ENCODE results near the gene FAM3A. TPM values are rescaled to one million over a fixed set of nuclear protein-coding genes. Genes with fewer than 3 reads are reported as not detected.

Gene FAM3A
- total RNA-seq, 4 donors from 2014 or later = 40.9 to 76.5 (median 55.7) TPM

DNA sequence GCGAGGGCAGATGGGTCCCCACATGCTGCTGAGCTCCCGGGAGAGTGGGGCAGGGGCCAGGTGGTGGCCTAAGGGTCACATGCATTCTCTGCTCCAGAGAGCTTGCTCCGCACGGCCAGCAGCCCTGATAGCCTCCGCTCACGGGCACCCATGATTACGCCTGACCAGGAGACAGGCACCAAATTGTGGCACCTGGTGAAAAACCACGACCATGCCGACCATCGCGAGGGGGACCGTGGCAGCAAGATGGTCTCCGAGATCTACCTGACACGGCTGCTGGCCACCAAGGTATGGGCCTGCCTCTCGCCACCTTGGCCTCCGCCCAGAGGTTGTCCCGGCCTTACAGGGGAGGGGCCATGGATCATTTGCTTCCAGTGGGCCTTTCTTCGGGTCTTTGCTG lies 46.2 kb downstream of the FAM3A start:
- Histone ChIP-seq H3K27ac (no peak overlapping the region), H3K9me3 (no peaks in the 10 kb centered on the region), H3K36me3 (peaks cover 0 to 80% (median 0%) of the 10 kb centered on the region in 3 donors), H3K4me3 (no peak overlapping the region), H3K4me1 (no peaks in the 10 kb centered on the region), H3K27me3 (no peaks in the 10 kb centered on the region)
- 89 to 97% methylated on average over 11 to 15 of the region's 18 CpGs for WGBS, 2 donors
- DNase-seq (ENCODE audit: low spot score in 2 of 2) = no peak
- TF ChIP-seq POLR2A (IDR thresholded peaks at IDR 0.05) (no peak), CTCF (IDR thresholded peaks at IDR 0.05) (no peak), EP300 (IDR thresholded peaks at IDR 0.05) (no peak)

DNA sequence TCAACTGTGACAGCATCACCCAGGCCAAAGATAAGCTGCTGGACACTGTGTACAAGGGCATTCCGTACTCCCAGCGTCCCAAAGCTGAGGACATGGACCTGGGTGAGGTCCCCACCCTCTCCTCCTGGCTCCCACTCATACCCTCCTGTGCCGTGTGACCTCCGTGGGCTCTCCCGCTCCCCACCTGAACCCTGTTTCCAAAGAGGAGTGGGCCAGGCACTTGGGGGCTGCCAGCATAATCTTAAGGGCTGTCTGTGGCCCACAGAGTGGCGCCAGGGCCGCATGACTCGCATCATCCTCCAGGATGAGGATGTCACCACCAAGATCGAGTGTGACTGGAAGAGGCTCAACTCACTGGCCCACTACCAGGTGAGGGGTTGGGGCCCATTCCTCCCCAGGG lies 46.9 kb downstream of the FAM3A start:
- H3K27ac ChIP-seq = no peak overlapping the region
- no peak overlapping the region for H3K4me3 ChIP-seq
- WGBS, 2 donors = 82 to 84% methylated on average over 4 to 9 of the region's 9 CpGs
- no peaks in the 10 kb centered on the region for H3K27me3 ChIP-seq
- H3K4me1 ChIP-seq = no peaks in the 10 kb centered on the region
- TF ChIP-seq CTCF (IDR thresholded peaks at IDR 0.05) (no peak), POLR2A (IDR thresholded peaks at IDR 0.05) (no peak), EP300 (IDR thresholded peaks at IDR 0.05) (no peak)
- DNase-seq (ENCODE audit: low spot score in 2 of 2) = no peak
- peaks cover 0 to 88% (median 0%) of the 10 kb centered on the region in 3 donors for H3K36me3 ChIP-seq
- no peaks in the 10 kb centered on the region for H3K9me3 ChIP-seq

GRCh38 chrX:154468217-154468616 lies 47.8 kb downstream of the FAM3A start:
- Histone ChIP-seq H3K27me3 (no peaks in the 10 kb centered on the region), H3K9me3 (no peaks in the 10 kb centered on the region), H3K4me1 (no peaks in the 10 kb centered on the region), H3K27ac (no peak overlapping the region), H3K36me3 (peaks cover 0 to 95% (median 0%) of the 10 kb centered on the region in 3 donors), H3K4me3 (no peak overlapping the region)
- DNase-seq (ENCODE audit: low spot score in 2 of 2) = no peak
- 95 to 100% methylated on average over 2 to 16 of the region's 23 CpGs for WGBS, 2 donors
- TF ChIP-seq POLR2A (IDR thresholded peaks at IDR 0.05) (no peak), EP300 (IDR thresholded peaks at IDR 0.05) (no peak), CTCF (IDR thresholded peaks at IDR 0.05) (no peak)

DNA sequence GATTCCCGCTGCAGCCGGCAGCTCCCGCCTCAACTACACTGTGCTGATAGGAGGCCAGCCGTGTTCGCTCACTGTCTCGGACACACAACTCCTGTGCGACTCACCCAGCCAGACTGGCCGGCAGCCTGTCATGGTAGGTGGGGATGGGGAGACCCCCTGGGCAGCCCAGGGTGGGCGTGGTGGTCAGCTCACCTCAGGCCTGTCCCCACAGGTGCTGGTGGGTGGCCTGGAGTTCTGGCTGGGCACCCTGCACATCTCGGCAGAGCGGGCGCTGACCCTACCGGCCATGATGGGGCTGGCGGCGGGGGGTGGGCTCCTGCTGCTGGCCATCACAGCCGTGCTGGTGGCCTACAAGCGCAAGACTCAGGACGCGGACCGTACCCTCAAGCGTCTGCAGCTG lies 48.5 kb downstream of the FAM3A start:
- no peaks in the 10 kb centered on the region for H3K4me1 ChIP-seq
- no peak overlapping the region for H3K27ac ChIP-seq
- 100% methylated on average over 1 of the region's 21 CpGs; no CpG with 5 or more reads in 1 of the 2 donors for WGBS, 2 donors
- no peaks in the 10 kb centered on the region for H3K9me3 ChIP-seq
- H3K4me3 ChIP-seq = no peak overlapping the region
- DNase-seq (ENCODE audit: low spot score in 2 of 2) = no peak
- TF ChIP-seq CTCF (IDR thresholded peaks at IDR 0.05) = no peak
- TF ChIP-seq EP300 (IDR thresholded peaks at IDR 0.05) = no peak
- no peak for TF ChIP-seq POLR2A (IDR thresholded peaks at IDR 0.05)
- peaks cover 0 to 91% (median 0%) of the 10 kb centered on the region in 3 donors for H3K36me3 ChIP-seq
- no peaks in the 10 kb centered on the region for H3K27me3 ChIP-seq

DNA sequence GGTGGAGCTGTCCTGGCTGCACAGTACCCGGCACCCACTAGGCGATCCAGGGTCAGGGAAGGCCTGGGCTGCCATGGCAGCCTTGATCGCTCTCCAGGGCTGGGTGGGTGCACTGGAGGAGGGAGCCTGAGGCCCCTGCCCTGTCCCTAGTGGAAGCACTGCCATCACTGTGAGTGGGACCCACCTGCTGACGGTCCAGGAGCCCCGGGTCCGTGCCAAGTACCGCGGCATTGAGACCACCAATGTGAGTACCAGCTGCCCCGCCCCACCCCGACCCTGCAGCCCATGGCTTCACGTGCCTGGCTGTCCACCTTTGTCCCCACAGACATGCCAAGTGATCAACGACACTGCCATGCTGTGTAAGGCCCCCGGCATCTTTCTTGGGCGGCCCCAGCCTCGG lies 49.1 kb downstream of the FAM3A start:
- peaks cover 0 to 2% (median 0%) of the 10 kb centered on the region in 4 donors for H3K4me1 ChIP-seq
- DNase-seq (ENCODE audit: low spot score in 2 of 2) = no peak
- no peak overlapping the region for H3K4me3 ChIP-seq
- H3K27me3 ChIP-seq = no peaks in the 10 kb centered on the region
- TF ChIP-seq EP300 (IDR thresholded peaks at IDR 0.05) (no peak), CTCF (IDR thresholded peaks at IDR 0.05) (no peak), POLR2A (IDR thresholded peaks at IDR 0.05) (no peak)
- H3K36me3 ChIP-seq = peaks cover 0 to 85% (median 0%) of the 10 kb centered on the region in 3 donors
- H3K27ac ChIP-seq = no peak overlapping the region
- 96 to 100% methylated on average over 1 to 5 of the region's 15 CpGs for WGBS, 2 donors
- H3K9me3 ChIP-seq = no peaks in the 10 kb centered on the region

Data from tibial nerve (tissue), 4 donors.